Keratinocyte (primary cell): ENCODE measurements around the gene SPINT1. TPM values are rescaled to one million over a fixed set of nuclear protein-coding genes. Genes with fewer than 3 reads are reported as not detected.

ENCODE experiments used
- DNase-seq: peaks from one replicate; pipeline ENCODE4 v3.0.0-alpha.2; 2011; ENCODE audit warnings: low read depth, missing footprints, low spot score
- FAIRE-seq: peaks from 2 replicates; lab custom pipeline; 2011; peaks lifted over from hg19 to GRCh38; lab: Jason Lieb, UNC
- H2AFZ ChIP-seq: 2 replicates; pipeline ENCODE4 v1.6.0; 2012; ENCODE audit warnings: low read length, control low read depth, inconsistent platforms; ENCODE audit not compliant: control insufficient read depth
- H3K27ac ChIP-seq: 2 replicates; pipeline ENCODE4 v1.5.1; 2011; ENCODE audit warnings: low read length; ENCODE audit not compliant: control insufficient read depth, insufficient read depth
- H3K27me3 ChIP-seq: 3 replicates; pipeline ENCODE4 v1.6.0; 2011; ENCODE audit warnings: low read length; ENCODE audit not compliant: control insufficient read depth, insufficient read depth; ENCODE audit errors: extremely low read depth
- H3K36me3 ChIP-seq, 2 experiments: 2 replicates in 1 of 2; 3 replicates in 1 of 2; pipeline ENCODE4 v1.5.1; 2011; ENCODE audit warnings: low read length in 2 of 2, mild to moderate bottlenecking in 1 of 2; ENCODE audit not compliant: control insufficient read depth in 2 of 2, insufficient read depth in 2 of 2; ENCODE audit errors: extremely low read depth in 1 of 2
- H3K4me1 ChIP-seq: 3 replicates; pipeline ENCODE4 v1.5.1; 2011; ENCODE audit warnings: low read length; ENCODE audit not compliant: control insufficient read depth, insufficient read depth; ENCODE audit errors: extremely low read depth
- H3K4me2 ChIP-seq: 3 replicates; pipeline ENCODE4 v1.6.0; 2011; ENCODE audit warnings: low read depth, low read length; ENCODE audit not compliant: control insufficient read depth, insufficient read depth; ENCODE audit errors: extremely low read depth
- H3K4me3 ChIP-seq, 3 experiments: fragments of 200-600 bp in 1 of 3; sonication (generic) in 1 of 3; 2 replicates in 2 of 3; 3 replicates in 1 of 3; pipeline ENCODE4 v1.5.1; 2011 to 2016; ENCODE audit warnings: low read length in 3 of 3, mild to moderate bottlenecking in 3 of 3, control low read depth in 2 of 3, inconsistent platforms in 1 of 3, low read depth in 1 of 3, mixed read lengths in 1 of 3, mixed run types in 1 of 3, moderate library complexity in 1 of 3; ENCODE audit not compliant: control insufficient read depth in 2 of 3, insufficient read depth in 2 of 3; ENCODE audit errors: extremely low read depth in 1 of 3
- H3K79me2 ChIP-seq: 2 replicates; pipeline ENCODE4 v1.6.0; 2012; ENCODE audit warnings: low read length; ENCODE audit not compliant: control insufficient read depth, insufficient read depth
- H3K9ac ChIP-seq: 3 replicates; pipeline ENCODE4 v1.6.0; 2011; ENCODE audit warnings: low read length; ENCODE audit not compliant: control insufficient read depth, insufficient read depth; ENCODE audit errors: extremely low read depth
- H3K9me1 ChIP-seq: 3 replicates; pipeline ENCODE4 v1.6.0; 2011; ENCODE audit warnings: low read length; ENCODE audit not compliant: control insufficient read depth, insufficient read depth; ENCODE audit errors: extremely low read depth
- H3K9me3 ChIP-seq: 2 replicates; pipeline ENCODE4 v1.5.1; 2012; ENCODE audit warnings: low read depth, low read length; ENCODE audit not compliant: control insufficient read depth
- H4K20me1 ChIP-seq: 3 replicates; pipeline ENCODE4 v1.6.0; 2011; ENCODE audit warnings: low read length; ENCODE audit not compliant: control insufficient read depth, insufficient read depth; ENCODE audit errors: extremely low read depth
- EZH2 ChIP-seq: IDR thresholded peaks from one replicate; pipeline ENCODE4 v1.6.1; 2012; ENCODE audit warnings: inconsistent platforms, mild to moderate bottlenecking, low read length, moderate library complexity
- dilution Hi-C: fragments of 300-500 bp; cut with MboI; formaldehyde crosslinking; loops from one replicate; pipeline ENCODE4 v1.7.0; 2020; ENCODE audit warnings: low sequenced_read_pairs; ENCODE audit not compliant: extremely low pct_ligation_motif_present
- polyA plus RNA-seq, 5 experiments: library from polyadenylated mRNA; depleted of rRNA in 3 of 5; stranded (reverse) in 3 of 5; stranded (forward) in 1 of 5; unstranded in 1 of 5; fragments of >200 nt; gene quantifications; 1 replicate in 1 of 5; 2 replicates in 3 of 5; 3 replicates in 1 of 5; pipeline versions ENCODE4 v1.2.1 to v1.2.3, GENCODE V29; 2011 to 2012; ENCODE audit warnings: missing spikeins in 2 of 5, low read depth in 1 of 5, low replicate concordance in 1 of 5
- TF ChIP-seq, protein P1 (sequence below), 3 experiments: IDR thresholded peaks in 1 of 3; conservative IDR thresholded peaks in 1 of 3; optimal IDR thresholded peaks in 1 of 3; 2 replicates in 2 of 3; 3 replicates in 1 of 3; pipeline versions ENCODE3 to v1.5.1; 2011; ENCODE audit warnings: low read length in 3 of 3, mild to moderate bottlenecking in 3 of 3, moderate library complexity in 2 of 3, control low read depth in 1 of 3, inconsistent platforms in 1 of 3; ENCODE audit not compliant: insufficient read depth in 2 of 3; ENCODE audit errors: extremely low read depth in 1 of 3

Gene SPINT1
- polyA plus RNA-seq, 1 donor (not counting 4 experiments of a cell fraction or from before 2014, with no cell fraction given), result 40.9 TPM

GRCh38 chr15:40891138-40891537, 47.3 kb downstream of the SPINT1 start:
- FAIRE-seq (no peak), DNase-seq (no peak)
- peaks cover 16% of the 10 kb centered on the region for H3K79me2 ChIP-seq
- H4K20me1 ChIP-seq, result no peaks in the 10 kb centered on the region
- no peak overlapping the region for H3K9ac ChIP-seq
- TF ChIP-seq, protein P1, sequence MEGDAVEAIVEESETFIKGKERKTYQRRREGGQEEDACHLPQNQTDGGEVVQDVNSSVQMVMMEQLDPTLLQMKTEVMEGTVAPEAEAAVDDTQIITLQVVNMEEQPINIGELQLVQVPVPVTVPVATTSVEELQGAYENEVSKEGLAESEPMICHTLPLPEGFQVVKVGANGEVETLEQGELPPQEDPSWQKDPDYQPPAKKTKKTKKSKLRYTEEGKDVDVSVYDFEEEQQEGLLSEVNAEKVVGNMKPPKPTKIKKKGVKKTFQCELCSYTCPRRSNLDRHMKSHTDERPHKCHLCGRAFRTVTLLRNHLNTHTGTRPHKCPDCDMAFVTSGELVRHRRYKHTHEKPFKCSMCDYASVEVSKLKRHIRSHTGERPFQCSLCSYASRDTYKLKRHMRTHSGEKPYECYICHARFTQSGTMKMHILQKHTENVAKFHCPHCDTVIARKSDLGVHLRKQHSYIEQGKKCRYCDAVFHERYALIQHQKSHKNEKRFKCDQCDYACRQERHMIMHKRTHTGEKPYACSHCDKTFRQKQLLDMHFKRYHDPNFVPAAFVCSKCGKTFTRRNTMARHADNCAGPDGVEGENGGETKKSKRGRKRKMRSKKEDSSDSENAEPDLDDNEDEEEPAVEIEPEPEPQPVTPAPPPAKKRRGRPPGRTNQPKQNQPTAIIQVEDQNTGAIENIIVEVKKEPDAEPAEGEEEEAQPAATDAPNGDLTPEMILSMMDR (optimal IDR thresholded peaks at IDR 0.05 in 1 of 3, IDR thresholded peaks at IDR 0.05 in 1 of 3, conservative IDR thresholded peaks at IDR 0.05 in 1 of 3; ENCODE audit: extremely low read depth in 1 of 3, insufficient read depth in 2 of 3, low read length in 3 of 3), result no peak
- TF ChIP-seq EZH2, result no peak
- no peaks in the 10 kb centered on the region for H3K27me3 ChIP-seq
- peaks cover 0 to 6% of the 10 kb centered on the region in 2 experiments for H3K36me3 ChIP-seq
- peaks cover 15% of the 10 kb centered on the region for H3K4me1 ChIP-seq
- H3K4me2 ChIP-seq, result no peak overlapping the region
- H3K9me1 ChIP-seq, result no peaks in the 10 kb centered on the region
- dilution Hi-C loops, result no loop called here
- no peak overlapping the region for H2AFZ ChIP-seq
- H3K27ac ChIP-seq, result no peak overlapping the region
- H3K9me3 ChIP-seq, result no peaks in the 10 kb centered on the region
- H3K4me3 ChIP-seq, result no peak overlapping the region

- Histone ChIP-seq H3K27ac (no peak overlapping the region), H3K4me1 (peaks cover 15% of the 10 kb centered on the region), H3K4me3 (no peak overlapping the region), H3K79me2 (peaks cover 16% of the 10 kb centered on the region), H3K27me3 (no peaks in the 10 kb centered on the region), H4K20me1 (no peaks in the 10 kb centered on the region), H3K9me3 (no peaks in the 10 kb centered on the region), H3K9ac (no peak overlapping the region), H3K4me2 (no peak overlapping the region), H3K36me3 (peaks cover 0 to 6% of the 10 kb centered on the region in 2 experiments), H3K9me1 (no peaks in the 10 kb centered on the region), H2AFZ (no peak overlapping the region)
- TF ChIP-seq, protein P1 (optimal IDR thresholded peaks at IDR 0.05 in 1 of 3, IDR thresholded peaks at IDR 0.05 in 1 of 3, conservative IDR thresholded peaks at IDR 0.05 in 1 of 3; ENCODE audit: extremely low read depth in 1 of 3, insufficient read depth in 2 of 3, low read length in 3 of 3), result peak; percentile 64 to 87 (median 79)
- no peak for TF ChIP-seq EZH2
- no peak for FAIRE-seq
- no peak for DNase-seq
- dilution Hi-C loops, result no loop called here
Measured at GRCh38 chr15:40891810-40892446, 48.1 kb downstream of the SPINT1 start.
